Measurements from ENCODE around the gene MYH9. TPM values are rescaled to one million over a fixed set of nuclear protein-coding genes. Genes with fewer than 3 reads are reported as not detected.

Gene MYH9
- total RNA-seq, 1 donor from 2014 or later, result 277 TPM

DNA sequence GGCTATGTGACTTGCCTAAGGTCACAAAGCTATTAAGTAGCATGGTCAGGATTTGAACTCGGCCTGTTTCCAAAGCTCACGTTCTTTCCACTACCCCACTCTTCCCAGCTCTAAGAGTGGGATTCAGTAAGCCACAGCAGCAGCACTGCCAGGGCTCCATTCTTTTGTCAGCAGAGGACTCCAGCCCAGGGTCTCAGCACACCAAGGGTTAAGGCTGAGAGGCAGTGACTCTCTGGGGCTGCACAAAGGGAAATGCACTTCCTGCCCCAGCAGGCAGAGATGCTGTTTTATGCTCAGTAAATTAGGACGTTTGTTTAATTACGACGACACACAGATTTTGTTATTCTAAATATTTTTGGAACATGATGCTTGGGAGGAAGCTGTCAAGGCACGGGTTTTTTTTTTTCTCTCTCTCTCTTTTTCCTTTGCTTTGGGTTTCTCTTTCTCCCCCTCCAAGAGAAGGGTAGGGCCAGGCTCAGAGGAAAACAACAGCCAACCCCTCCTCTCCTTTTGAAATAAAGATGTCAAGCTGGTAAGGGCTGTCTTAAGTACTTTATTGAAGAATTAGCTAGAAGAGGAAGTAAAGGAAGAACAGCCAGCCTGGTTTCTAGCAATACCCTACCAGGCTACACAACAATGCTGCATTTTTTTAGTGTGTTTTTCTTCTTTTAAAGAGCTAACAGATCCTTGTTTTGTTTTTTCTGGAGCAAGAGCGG, 2.8 kb downstream of the MYH9 start:
- H3K4me3 Mint-ChIP-seq, result peak overlapping the region; percentile 87
- peaks cover 29% of the 10 kb centered on the region for H3K4me1 Mint-ChIP-seq (ENCODE audit: unreplicated experiment)
- TF ChIP-seq, protein P1, sequence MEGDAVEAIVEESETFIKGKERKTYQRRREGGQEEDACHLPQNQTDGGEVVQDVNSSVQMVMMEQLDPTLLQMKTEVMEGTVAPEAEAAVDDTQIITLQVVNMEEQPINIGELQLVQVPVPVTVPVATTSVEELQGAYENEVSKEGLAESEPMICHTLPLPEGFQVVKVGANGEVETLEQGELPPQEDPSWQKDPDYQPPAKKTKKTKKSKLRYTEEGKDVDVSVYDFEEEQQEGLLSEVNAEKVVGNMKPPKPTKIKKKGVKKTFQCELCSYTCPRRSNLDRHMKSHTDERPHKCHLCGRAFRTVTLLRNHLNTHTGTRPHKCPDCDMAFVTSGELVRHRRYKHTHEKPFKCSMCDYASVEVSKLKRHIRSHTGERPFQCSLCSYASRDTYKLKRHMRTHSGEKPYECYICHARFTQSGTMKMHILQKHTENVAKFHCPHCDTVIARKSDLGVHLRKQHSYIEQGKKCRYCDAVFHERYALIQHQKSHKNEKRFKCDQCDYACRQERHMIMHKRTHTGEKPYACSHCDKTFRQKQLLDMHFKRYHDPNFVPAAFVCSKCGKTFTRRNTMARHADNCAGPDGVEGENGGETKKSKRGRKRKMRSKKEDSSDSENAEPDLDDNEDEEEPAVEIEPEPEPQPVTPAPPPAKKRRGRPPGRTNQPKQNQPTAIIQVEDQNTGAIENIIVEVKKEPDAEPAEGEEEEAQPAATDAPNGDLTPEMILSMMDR (conservative IDR thresholded peaks at IDR 0.05), result peak; percentile 57
- no peaks in the 10 kb centered on the region for H3K9me3 Mint-ChIP-seq
- H3K27ac Mint-ChIP-seq, result peak overlapping the region; percentile 96
- H3K36me3 Mint-ChIP-seq, result peaks cover 8% of the 10 kb centered on the region
- DNase-seq (ENCODE audit: extremely low spot score, unreplicated experiment), result no peak
- no peaks in the 10 kb centered on the region for H3K27me3 Mint-ChIP-seq

DNA sequence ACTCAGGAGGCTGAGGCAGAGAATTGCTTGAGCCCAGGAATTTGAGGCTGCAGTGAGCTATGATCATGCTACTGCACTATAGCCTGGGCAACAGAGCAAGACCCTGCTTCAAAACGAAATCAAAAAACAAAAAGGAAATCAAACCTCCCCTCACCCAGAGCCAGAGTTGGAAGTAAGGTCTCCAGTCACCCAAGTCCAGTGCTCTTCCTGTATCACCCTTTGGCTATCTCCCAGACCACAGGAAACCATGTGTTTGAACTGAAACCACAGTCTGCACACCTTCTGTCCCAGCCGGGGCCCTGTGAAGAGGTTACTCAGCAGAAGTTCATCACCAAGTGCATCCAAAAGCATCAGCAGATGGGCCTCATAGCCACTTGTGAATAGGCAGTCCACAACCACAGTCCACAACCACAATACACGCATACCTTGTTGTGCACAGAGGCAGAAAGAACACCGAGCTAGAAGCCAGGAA, 4.6 kb downstream of the MYH9 start:
- H3K27me3 Mint-ChIP-seq, result no peaks in the 10 kb centered on the region
- no peak for DNase-seq (ENCODE audit: extremely low spot score, unreplicated experiment)
- H3K9me3 Mint-ChIP-seq, result no peaks in the 10 kb centered on the region
- H3K27ac Mint-ChIP-seq, result peak overlapping the region; percentile 61
- H3K4me1 Mint-ChIP-seq (ENCODE audit: unreplicated experiment), result peaks cover 38% of the 10 kb centered on the region
- TF ChIP-seq, protein P1 (conservative IDR thresholded peaks at IDR 0.05), result no peak
- H3K4me3 Mint-ChIP-seq, result peak overlapping the region; percentile 23
- peaks cover 8% of the 10 kb centered on the region for H3K36me3 Mint-ChIP-seq

DNA sequence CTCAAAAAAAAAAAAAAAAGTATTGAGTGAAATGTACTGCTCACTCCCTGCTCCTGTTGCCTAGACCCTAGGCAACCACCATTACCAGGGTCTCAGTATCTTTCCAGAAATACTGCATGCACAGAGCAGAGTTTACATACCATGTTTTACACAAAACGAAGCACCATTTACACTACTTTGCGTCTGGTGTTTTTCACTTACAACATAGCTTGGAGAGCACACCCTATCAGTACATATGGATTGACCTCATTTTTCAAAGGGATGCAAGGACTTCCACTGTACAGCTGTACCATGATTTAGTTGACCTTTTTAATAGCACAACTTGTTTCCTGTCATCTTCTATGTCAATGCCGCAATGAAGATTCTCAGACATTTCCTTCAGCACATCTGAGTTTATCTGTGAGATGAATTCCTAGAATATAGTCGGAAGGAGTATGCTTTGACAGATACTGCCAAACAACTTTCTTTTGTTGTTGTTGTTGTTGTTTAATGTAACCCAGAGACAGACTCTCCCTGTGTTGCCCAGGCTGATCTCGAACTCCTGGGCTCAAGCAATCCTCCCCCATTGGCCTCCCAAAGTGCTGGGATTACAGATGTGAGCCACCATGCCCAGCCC, 6.1 kb downstream of the MYH9 start:
- Mint-ChIP-seq H3K9me3 (no peaks in the 10 kb centered on the region), H3K27ac (peak overlapping the region; percentile 80), H3K4me3 (peak overlapping the region; percentile 56), H3K4me1 (ENCODE audit: unreplicated experiment) (peaks cover 39% of the 10 kb centered on the region), H3K27me3 (no peaks in the 10 kb centered on the region), H3K36me3 (peaks cover 12% of the 10 kb centered on the region)
- TF ChIP-seq, protein P1 (conservative IDR thresholded peaks at IDR 0.05), result no peak
- DNase-seq (ENCODE audit: extremely low spot score, unreplicated experiment), result no peak

DNA sequence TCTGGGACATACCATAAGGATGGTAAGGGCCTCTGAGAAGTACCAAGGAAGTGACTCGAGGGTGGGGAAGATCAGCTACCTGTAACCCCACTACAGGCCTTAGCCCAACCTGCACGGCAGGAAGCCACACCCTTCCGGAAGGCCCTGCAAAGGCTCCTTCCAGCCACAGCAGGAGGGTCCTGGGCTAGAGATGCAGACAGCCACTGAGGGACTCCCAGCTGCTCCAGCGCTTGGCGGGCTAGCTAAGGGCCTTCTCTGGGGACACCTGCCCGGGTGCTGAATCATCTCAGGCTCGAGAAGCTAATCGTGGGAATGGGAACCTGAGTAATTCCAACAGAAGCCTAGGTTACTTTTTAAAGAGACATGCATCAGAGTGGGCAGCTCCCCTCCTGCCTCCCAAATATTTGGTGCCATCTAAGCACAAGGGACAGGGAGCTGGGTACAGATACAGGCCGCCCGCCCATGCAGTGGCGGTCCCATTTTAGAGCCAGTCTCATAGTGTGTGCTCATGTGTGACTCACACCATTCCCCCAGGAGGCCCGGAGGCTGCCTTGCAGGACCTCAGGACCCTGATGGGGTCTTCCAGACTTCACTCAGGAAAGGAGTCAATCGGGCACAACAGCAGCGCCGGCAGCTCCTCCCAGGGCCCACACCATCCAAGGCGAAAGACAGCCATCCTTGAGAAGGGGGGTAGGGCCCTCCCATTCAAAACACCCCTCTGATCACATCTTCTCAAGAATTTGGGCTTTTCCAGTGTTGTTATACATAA, 8.0 kb downstream of the MYH9 start:
- DNase-seq (ENCODE audit: extremely low spot score, unreplicated experiment), result no peak
- Mint-ChIP-seq H3K36me3 (peaks cover 15% of the 10 kb centered on the region), H3K4me3 (no peak overlapping the region), H3K9me3 (no peaks in the 10 kb centered on the region), H3K4me1 (ENCODE audit: unreplicated experiment) (peaks cover 31% of the 10 kb centered on the region), H3K27ac (peak overlapping the region; percentile 57), H3K27me3 (no peaks in the 10 kb centered on the region)
- TF ChIP-seq, protein P1 (conservative IDR thresholded peaks at IDR 0.05), result no peak

DNA sequence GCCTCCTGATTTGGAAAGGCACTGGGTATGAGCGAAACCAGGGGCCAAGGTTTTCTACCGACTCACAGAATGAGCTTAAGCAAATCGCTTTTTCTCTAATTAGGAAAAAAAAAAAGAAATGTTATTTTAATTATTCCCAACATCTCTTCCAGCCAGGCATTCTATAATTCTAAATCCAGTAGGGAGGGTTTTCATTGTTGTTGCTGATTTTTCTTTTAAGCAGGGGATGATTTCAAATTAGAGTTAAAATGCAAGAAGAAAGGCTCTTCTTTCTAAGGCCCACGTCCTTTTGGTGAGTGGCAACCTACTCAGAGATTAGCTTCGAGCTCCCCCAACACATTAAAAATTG, 8.9 kb downstream of the MYH9 start:
- DNase-seq (ENCODE audit: extremely low spot score, unreplicated experiment), result no peak
- H3K36me3 Mint-ChIP-seq, result peaks cover 15% of the 10 kb centered on the region

More for the DNA sequence above, 8.9 kb downstream of the MYH9 start:
- H3K4me1 Mint-ChIP-seq (ENCODE audit: unreplicated experiment), result peaks cover 31% of the 10 kb centered on the region
- H3K27ac Mint-ChIP-seq, result peak overlapping the region; percentile 57
- no peak overlapping the region for H3K4me3 Mint-ChIP-seq
- no peaks in the 10 kb centered on the region for H3K9me3 Mint-ChIP-seq
- TF ChIP-seq, protein P1 (conservative IDR thresholded peaks at IDR 0.05), result no peak
- no peaks in the 10 kb centered on the region for H3K27me3 Mint-ChIP-seq

Data from type B pancreatic cell (in vitro differentiated cells).